Trophoblast cell (in vitro differentiated cells and primary cell): ENCODE results near the gene COPE.
A peak's percentile ranks its signal among the peaks of the same experiment; 100 is the strongest.

Source experiments
- DNase-seq, 2 donors: peaks; one replicate each; pipeline ENCODE4 v3.0.0-alpha.2; 2016
- H2AFZ ChIP-seq: 2 replicates; pipeline ENCODE4 v1.6.1; 2013; ENCODE audit warnings: low read length, moderate library complexity, mild to moderate bottlenecking; ENCODE audit not compliant: insufficient read depth, poor library complexity
- H2AK5ac ChIP-seq: 2 replicates; pipeline ENCODE4 v1.6.1; 2013; ENCODE audit warnings: mild to moderate bottlenecking, low read length
- H2BK120ac ChIP-seq: 2 replicates; pipeline ENCODE4 v1.6.1; 2013; ENCODE audit warnings: low read length, mild to moderate bottlenecking, moderate library complexity; ENCODE audit not compliant: insufficient read depth, poor library complexity
- H2BK12ac ChIP-seq: 2 replicates; pipeline ENCODE4 v1.6.1; 2013; ENCODE audit warnings: mild to moderate bottlenecking, low read length, moderate library complexity
- H2BK5ac ChIP-seq: 2 replicates; pipeline ENCODE4 v1.6.1; 2013; ENCODE audit warnings: low read length, low read depth, moderate library complexity, mild to moderate bottlenecking; ENCODE audit not compliant: poor library complexity
- H3K14ac ChIP-seq: 2 replicates; pipeline ENCODE4 v1.6.1; 2013; ENCODE audit warnings: mild to moderate bottlenecking, low read length
- H3K18ac ChIP-seq: 2 replicates; pipeline ENCODE4 v1.6.1; 2013; ENCODE audit warnings: mild to moderate bottlenecking, low read length
- H3K23ac ChIP-seq: 2 replicates; pipeline ENCODE4 v1.6.1; 2013; ENCODE audit warnings: low read length
- H3K27ac ChIP-seq: 2 replicates; pipeline ENCODE4 v1.5.1; 2013; ENCODE audit warnings: low read depth, mild to moderate bottlenecking, inconsistent platforms, low read length, moderate library complexity
- H3K27me3 ChIP-seq: 2 replicates; pipeline ENCODE4 v1.6.1; 2013; ENCODE audit warnings: inconsistent platforms, mild to moderate bottlenecking, low read length, moderate library complexity; ENCODE audit not compliant: insufficient read depth
- H3K36me3 ChIP-seq, 2 experiments: 1 replicate in 1 of 2; 2 replicates in 1 of 2; pipeline ENCODE4 v1.6.1; 2013; ENCODE audit warnings: low read length in 2 of 2, mild to moderate bottlenecking in 2 of 2, moderate library complexity in 1 of 2; ENCODE audit not compliant: insufficient read depth in 2 of 2, control insufficient read depth in 1 of 2
- H3K4ac ChIP-seq: 2 replicates; pipeline ENCODE4 v1.6.1; 2013; ENCODE audit warnings: low read depth, mild to moderate bottlenecking, low read length, moderate library complexity
- H3K4me1 ChIP-seq, 2 experiments: 1 replicate in 1 of 2; 2 replicates in 1 of 2; pipeline ENCODE4 v1.6.1; 2013; ENCODE audit warnings: low read length in 2 of 2, mild to moderate bottlenecking in 2 of 2, moderate library complexity in 1 of 2; ENCODE audit not compliant: insufficient read depth in 2 of 2, control insufficient read depth in 1 of 2
- H3K4me2 ChIP-seq: 2 replicates; pipeline ENCODE4 v1.6.1; 2013; ENCODE audit warnings: inconsistent platforms, mild to moderate bottlenecking, low read length, moderate library complexity
- H3K4me3 ChIP-seq: 2 replicates; pipeline ENCODE4 v1.5.1; 2013; ENCODE audit warnings: mild to moderate bottlenecking, low read depth, low read length, inconsistent platforms
- H3K79me1 ChIP-seq: one replicate; pipeline ENCODE4 v1.6.1; 2013; ENCODE audit warnings: low read length
- H3K79me2 ChIP-seq: 2 replicates; pipeline ENCODE4 v1.6.1; 2013; ENCODE audit warnings: low read length, mild to moderate bottlenecking; ENCODE audit not compliant: control insufficient read depth, insufficient read depth, poor library complexity
- H3K9ac ChIP-seq: 2 replicates; pipeline ENCODE4 v1.6.1; 2013; ENCODE audit warnings: mild to moderate bottlenecking, low read length
- H3K9me3 ChIP-seq: 2 replicates; pipeline ENCODE4 v1.6.1; 2013; ENCODE audit warnings: low read depth, mild to moderate bottlenecking, control low read depth, inconsistent platforms, low read length; ENCODE audit not compliant: insufficient read depth
- H4K12ac ChIP-seq: 2 replicates; pipeline ENCODE4 v1.6.1; 2013; ENCODE audit warnings: low read depth, mild to moderate bottlenecking, low read length, moderate library complexity
- H4K8ac ChIP-seq: 2 replicates; pipeline ENCODE4 v1.6.1; 2013; ENCODE audit warnings: low read depth, mild to moderate bottlenecking, low read length, moderate library complexity
- H4K91ac ChIP-seq: one replicate; pipeline ENCODE4 v1.6.1; 2013; ENCODE audit warnings: low read depth, mild to moderate bottlenecking, low read length, moderate library complexity
- WGBS: extraction: QIAGEN DNeasy Blood & Tissue Kit; methylation state at CpG from one replicate; pipeline ENCODE4 v1.1.7; 2013; ENCODE audit warnings: missing lambda C conversion rate; ENCODE audit not compliant: insufficient read length, insufficient coverage; ENCODE audit errors: extremely low coverage; 5-methylcytosine and 5-hydroxymethylcytosine counted together

Gene COPE

GRCh38 chr19:18939922-18940768 is 21.0 kb upstream of the COPE start:
- H3K14ac ChIP-seq: peak overlapping the region; percentile 100
- H3K23ac ChIP-seq: no peak overlapping the region
- H2BK12ac ChIP-seq: no peak overlapping the region
- no peak overlapping the region for H3K27ac ChIP-seq
- H3K4me3 ChIP-seq: peak overlapping the region; percentile 82
- peak overlapping the region; percentile 53 for H2AK5ac ChIP-seq
- H4K8ac ChIP-seq: peak overlapping the region; percentile 97
- peak overlapping the region; percentile 90 for H3K9ac ChIP-seq
- H3K9me3 ChIP-seq: no peaks in the 10 kb centered on the region
- peaks cover 9% of the 10 kb centered on the region for H3K79me2 ChIP-seq
- no CpG with 5 or more reads among the region's 47 CpGs for WGBS
- H3K27me3 ChIP-seq: no peaks in the 10 kb centered on the region
- peak overlapping the region; percentile 47 for H2AFZ ChIP-seq
- H3K4me2 ChIP-seq: peak overlapping the region; percentile 66
- peak in 1 of 2 donors; percentile 20 for DNase-seq
- peak overlapping the region; percentile 99 for H2BK120ac ChIP-seq
- peak overlapping the region; percentile 14 for H2BK5ac ChIP-seq
- peak overlapping the region; percentile 96 for H4K91ac ChIP-seq
- peaks cover 14 to 17% of the 10 kb centered on the region in 2 experiments for H3K36me3 ChIP-seq
- peak overlapping the region; percentile 92 for H4K12ac ChIP-seq
- peaks cover 0 to 8% of the 10 kb centered on the region in 2 experiments for H3K4me1 ChIP-seq
- H3K4ac ChIP-seq: peak overlapping the region; percentile 10
- peaks cover 10% of the 10 kb centered on the region for H3K79me1 ChIP-seq
- H3K18ac ChIP-seq: peak overlapping the region; percentile 98

GRCh38 chr19:18939163-18939562 is 20.0 kb upstream of the COPE start:
- H2AK5ac ChIP-seq: no peak overlapping the region
- no peak overlapping the region for H3K4me3 ChIP-seq
- H3K9me3 ChIP-seq: no peaks in the 10 kb centered on the region
- H3K79me2 ChIP-seq: peaks cover 9% of the 10 kb centered on the region
- no peak overlapping the region for H3K4me2 ChIP-seq
- H3K4me1 ChIP-seq: peaks cover 0 to 8% of the 10 kb centered on the region in 2 experiments
- no peak overlapping the region for H3K9ac ChIP-seq
- no peak overlapping the region for H3K4ac ChIP-seq
- H4K91ac ChIP-seq: peak overlapping the region; percentile 22
- H2AFZ ChIP-seq: no peak overlapping the region
- no peak overlapping the region for H4K12ac ChIP-seq
- H3K14ac ChIP-seq: no peak overlapping the region
- H2BK5ac ChIP-seq: no peak overlapping the region
- no peak overlapping the region for H2BK120ac ChIP-seq
- no peak overlapping the region for H2BK12ac ChIP-seq
- H3K27ac ChIP-seq: no peak overlapping the region
- no peak overlapping the region for H3K23ac ChIP-seq
- DNase-seq: no peak
- WGBS: no CpG with 5 or more reads among the region's 3 CpGs
- H3K79me1 ChIP-seq: peaks cover 10% of the 10 kb centered on the region
- no peaks in the 10 kb centered on the region for H3K27me3 ChIP-seq
- peaks cover 22 to 23% of the 10 kb centered on the region in 2 experiments for H3K36me3 ChIP-seq
- no peak overlapping the region for H4K8ac ChIP-seq
- no peak overlapping the region for H3K18ac ChIP-seq

DNA sequence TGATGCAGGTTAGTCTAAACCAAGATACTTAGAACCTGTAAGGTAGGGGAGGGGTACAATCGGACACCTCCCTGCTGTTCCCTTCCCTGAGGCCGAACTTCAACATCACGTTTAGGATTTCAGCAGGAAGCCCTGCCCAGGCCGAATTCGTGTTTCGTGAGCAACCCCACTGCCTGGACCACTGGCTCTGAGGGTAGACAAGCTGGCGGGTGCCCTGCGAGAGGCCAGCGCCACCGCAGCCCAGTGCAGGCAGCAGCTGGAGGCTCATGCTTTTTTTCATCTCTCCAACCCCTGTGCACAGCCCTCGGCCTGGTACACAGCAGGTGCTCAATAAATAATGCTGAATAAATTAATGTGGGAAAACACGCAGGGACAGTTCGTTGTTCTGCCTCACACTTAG is 14.1 kb upstream of the COPE start:
- Histone ChIP-seq H3K23ac (no peak overlapping the region), H4K12ac (no peak overlapping the region), H3K4me2 (peak overlapping the region; percentile 8), H2BK120ac (no peak overlapping the region), H4K8ac (no peak overlapping the region), H3K27me3 (no peaks in the 10 kb centered on the region), H3K4me3 (no peak overlapping the region), H3K27ac (no peak overlapping the region), H4K91ac (no peak overlapping the region), H3K9ac (peak overlapping the region; percentile 45), H2BK12ac (no peak overlapping the region), H3K79me1 (no peaks in the 10 kb centered on the region), H3K4me1 (peaks cover 5 to 8% of the 10 kb centered on the region in 2 experiments), H2AK5ac (no peak overlapping the region), H3K18ac (no peak overlapping the region), H3K79me2 (no peaks in the 10 kb centered on the region), H2AFZ (no peak overlapping the region), H2BK5ac (no peak overlapping the region), H3K4ac (no peak overlapping the region), H3K36me3 (peaks cover 46 to 48% of the 10 kb centered on the region in 2 experiments), H3K14ac (no peak overlapping the region), H3K9me3 (peaks cover 2% of the 10 kb centered on the region)
- no CpG with 5 or more reads among the region's 13 CpGs for WGBS
- DNase-seq: no peak

GRCh38 chr19:18932216-18932841 is 13.1 kb upstream of the COPE start:
- Histone ChIP-seq H4K12ac (no peak overlapping the region), H3K36me3 (peaks cover 48 to 52% of the 10 kb centered on the region in 2 experiments), H3K79me1 (no peaks in the 10 kb centered on the region), H3K4me2 (peak overlapping the region; percentile 50), H3K14ac (no peak overlapping the region), H3K9ac (no peak overlapping the region), H2BK5ac (no peak overlapping the region), H3K79me2 (no peaks in the 10 kb centered on the region), H2AK5ac (no peak overlapping the region), H4K8ac (no peak overlapping the region), H2BK120ac (no peak overlapping the region), H3K27ac (no peak overlapping the region), H3K4ac (no peak overlapping the region), H2AFZ (no peak overlapping the region), H3K18ac (no peak overlapping the region), H3K9me3 (peaks cover 5% of the 10 kb centered on the region), H4K91ac (no peak overlapping the region), H3K4me3 (no peak overlapping the region), H2BK12ac (no peak overlapping the region), H3K4me1 (peaks cover 5 to 8% of the 10 kb centered on the region in 2 experiments), H3K23ac (no peak overlapping the region), H3K27me3 (no peaks in the 10 kb centered on the region)
- no CpG with 5 or more reads among the region's 37 CpGs for WGBS
- DNase-seq: peak; percentile 68 to 77
